Measurements from ENCODE around the gene RPS6KA3.
"Not testable (repeated sequence)": the region's sequence is repeated elsewhere in the genome, so short reads cannot be mapped to it uniquely, and the experiment has no call there.

RPS6KA3 gene

DNA sequence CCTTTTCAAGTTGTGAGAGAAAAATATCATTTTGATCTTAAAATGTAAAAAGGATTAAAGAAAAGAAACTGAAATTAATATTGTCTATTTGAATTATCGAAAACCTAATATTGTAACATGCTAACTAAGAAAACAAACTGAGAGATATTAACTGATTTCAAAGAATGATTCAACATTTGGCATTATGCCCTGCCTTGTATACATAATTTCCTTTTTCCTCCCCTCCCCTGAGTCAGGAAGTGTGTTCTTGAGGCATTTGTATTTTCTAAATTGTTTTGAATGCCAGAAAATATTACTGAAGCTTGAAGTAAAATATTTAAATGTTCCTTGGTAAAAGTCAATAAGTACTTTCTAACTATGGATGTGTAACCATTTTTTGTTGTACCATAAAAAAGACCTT, 49.4 kb downstream of the RPS6KA3 start:
- DNase-seq = no peak

DNA sequence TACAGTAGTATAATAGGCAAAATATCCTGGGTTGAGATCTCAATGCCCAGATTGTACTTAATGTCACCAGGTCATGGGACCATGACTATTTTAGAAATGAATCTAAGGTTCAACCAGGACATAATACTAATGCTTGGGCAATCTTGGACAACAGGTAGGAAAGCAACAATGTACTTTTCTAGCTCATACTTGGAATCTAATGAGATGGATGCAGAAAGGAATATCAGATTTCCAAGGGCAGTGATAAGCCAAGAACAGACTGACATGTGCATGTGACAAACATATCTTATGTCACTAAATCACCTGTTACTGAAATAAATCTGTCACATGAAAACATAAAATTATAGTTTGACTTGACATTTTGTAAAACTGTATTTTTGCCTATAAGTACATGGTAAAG, 51.1 kb downstream of the RPS6KA3 start:
- no peak for DNase-seq

DNA sequence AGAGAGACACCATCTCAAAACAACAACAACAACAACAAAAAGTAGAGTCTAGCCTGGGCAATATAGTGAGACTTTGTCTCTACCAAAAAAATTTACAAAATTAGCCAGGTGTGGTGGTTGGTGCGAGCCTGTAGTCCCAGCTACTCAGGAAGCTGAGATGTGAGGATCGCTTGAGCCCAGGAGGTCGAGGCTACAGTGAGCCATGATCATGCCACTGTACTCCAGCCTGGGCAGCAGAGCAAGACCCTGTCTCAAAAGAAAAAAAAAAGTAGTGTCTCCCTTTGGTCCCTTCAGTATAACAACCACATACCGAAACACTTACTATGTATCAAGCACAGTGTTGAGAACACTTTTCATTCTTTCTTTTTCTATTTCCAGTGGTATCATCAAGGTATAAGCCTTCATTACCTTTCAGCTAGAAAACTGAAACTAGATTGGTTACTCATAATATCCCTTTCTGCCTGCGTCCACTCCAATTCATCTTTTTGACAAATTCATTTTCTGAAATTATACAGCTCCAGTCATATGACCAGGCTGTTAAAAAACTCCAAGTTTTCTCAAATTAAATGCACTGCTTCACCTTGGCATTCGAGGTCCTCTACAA, 54.1 kb downstream of the RPS6KA3 start:
- no peak for DNase-seq

DNA sequence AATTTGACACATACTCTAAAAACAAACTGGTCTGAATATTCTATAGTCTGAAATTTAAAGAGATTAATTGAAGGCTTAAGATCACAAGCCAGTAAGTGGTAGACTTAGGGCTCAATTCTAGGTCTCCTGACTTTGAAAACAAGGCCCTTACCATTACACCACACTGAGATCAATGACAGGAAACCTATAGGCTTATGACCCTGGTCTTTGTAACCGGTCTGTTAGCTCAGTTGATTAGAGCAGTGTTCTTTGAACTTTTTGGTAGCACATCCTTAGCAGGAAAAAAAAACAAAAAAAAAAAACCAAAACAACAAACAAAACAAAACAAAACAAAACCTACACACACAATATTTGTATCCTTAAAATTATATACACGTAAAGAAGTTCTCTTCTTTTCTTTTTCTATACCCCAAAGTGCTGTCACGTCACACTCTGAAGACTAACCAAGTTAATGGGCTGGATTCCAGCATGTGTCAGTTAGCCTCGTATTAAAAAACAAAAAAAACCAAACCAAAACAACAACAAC, 55.4 kb downstream of the RPS6KA3 start:
- DNase-seq = no peak

DNA sequence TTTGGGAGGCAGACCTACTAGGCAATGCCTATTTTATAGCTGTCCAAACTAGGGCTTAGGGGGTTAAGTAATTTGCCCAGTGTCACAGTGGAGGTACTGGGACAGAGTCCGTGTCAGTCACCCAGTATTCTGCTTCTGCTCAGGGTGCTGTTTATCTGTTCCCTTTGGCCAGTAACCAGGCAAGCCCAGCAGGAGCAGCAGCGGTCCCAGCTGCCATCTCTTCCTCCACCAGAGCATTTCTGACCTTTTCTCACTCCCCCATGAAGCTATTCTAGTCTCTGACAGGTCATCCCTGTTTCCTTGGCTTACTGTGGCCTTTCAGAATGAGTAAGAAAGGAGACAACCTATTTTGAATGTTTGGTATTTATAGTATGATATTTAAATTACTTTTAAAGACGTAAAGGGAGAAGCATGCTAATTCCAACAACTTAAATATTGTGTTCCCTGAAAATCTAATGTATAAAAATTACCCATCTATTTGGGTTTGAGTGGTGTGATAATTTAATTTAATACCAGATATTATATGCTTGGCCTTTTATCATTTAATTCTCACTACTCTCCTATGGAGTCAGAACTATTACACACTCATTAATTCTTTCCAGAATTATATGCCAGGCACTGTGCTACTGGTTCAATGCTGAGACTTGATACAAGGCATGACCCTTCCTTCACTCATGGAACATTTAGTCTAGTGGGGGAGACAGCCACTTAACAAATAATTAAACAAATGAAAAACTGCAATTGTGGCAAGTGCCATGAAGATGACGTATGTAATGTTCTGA, 60.6 kb downstream of the RPS6KA3 start:
- no peak for DNase-seq

DNA sequence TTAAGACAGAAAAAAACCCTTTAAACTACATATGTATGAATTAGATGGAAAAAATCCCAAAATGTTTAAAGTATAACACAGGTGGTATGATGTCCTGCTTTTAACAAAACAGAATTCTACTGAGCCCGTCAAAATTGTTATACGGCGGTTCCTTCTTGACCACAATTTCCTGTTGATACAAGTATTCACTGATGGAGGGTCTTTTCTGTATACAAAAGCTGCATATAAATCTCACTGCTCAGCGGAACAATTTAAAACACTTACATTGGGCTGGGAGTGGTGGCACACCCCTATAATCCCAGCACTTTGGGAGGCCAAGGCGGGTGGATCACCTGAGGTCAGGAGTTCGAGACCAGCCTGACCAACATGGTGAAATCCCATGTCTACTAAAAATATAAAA, 62.4 kb downstream of the RPS6KA3 start:
- no peak for DNase-seq

DNA sequence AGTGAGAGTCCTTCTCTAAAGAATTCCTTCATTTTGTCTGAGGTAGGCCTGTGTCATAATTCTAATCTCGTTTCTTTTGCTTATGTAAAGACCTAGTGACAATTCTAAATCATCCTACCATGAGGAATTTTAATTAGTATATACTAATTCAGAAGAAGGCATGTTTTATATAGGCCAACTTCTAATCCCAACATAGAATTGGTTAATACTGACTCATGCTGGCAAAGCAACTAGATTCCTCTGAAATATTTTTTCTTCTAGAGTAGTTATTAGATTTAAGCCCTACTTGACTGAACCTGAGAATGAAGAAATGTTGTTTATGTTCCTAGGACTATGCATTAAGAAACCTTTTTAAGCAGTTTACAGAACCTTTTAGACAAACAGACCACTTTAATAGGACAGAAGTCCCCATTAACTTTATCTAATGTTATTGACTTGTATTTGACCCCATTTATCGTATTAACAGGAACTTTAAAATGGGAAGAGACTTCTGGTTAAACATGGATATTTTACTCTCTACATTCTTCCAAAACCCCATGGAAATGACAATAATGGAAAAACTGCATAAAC, 69.0 kb downstream of the RPS6KA3 start:
- DNase-seq = no peak

DNA sequence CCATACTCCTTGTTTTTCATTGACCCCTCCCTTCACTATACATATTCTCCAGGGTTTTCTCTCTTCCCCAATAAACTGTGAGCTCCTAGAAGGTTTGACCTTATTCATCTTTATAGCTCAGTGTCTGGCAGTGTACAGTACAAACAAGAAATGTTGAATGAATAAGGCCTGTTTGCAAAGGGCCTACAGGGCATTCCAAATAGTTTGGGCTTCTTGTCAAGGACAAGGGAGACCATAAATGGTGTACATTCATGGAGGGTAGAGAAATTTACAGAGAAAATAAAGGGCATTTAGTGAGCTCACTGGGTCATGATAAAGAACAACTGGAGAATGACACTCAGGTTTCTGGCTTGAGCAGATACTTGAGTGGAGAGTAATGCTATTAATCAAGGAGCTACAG, 77.5 kb downstream of the RPS6KA3 start:
- no peak for DNase-seq

DNA sequence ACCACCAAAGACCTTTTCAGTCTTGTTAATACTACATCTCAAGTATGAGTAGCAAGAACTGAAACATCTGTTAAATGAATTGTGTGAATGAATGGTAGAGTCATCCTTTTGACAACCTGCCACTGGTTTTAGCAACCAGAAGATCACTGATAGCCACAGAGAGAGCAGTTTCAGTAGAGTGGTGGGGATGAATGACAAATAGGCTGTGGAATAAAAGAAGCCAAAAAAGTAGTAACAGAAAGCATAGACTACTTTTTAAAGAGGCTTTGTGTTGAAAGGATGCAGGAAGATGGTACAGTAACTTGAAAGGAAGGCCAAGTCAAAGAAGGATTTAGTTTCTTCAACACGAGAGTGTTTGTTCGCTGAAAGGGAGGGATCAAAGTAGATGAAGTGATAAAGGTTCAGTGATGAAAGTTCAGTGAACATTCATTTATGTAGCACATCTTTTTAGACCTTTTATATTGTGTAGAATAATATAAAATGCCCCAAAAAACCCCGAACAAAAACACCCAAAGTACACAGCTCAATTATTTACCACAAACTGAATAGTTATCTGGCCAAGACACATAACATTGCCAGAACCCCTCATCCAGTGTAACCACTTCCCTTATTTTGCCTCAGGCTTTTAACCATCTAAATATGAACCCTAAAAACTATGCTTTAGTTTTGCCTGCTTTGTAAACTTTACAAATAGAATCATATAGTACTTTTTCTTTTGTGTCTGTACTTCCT, 84.9 kb downstream of the RPS6KA3 start:
- DNase-seq = no peak

DNA sequence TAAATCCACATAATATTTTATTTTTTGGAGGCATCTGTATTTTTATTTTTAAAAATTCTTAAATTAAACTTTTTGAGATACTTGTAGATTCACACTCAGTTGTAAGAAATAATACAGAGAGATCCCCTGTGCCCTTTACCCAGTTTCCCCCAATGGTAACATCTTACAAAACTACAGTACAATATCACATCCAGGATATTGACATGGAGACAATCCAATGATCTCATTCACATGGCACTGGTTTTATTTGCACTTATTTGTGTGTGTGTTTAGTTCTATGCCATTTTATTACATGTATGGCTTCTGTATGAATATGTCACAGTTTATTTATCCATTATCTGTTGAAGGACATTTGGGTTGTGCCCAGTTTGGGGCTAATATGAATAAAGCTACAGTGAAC, 89.6 kb downstream of the RPS6KA3 start:
- no peak for DNase-seq

DNA sequence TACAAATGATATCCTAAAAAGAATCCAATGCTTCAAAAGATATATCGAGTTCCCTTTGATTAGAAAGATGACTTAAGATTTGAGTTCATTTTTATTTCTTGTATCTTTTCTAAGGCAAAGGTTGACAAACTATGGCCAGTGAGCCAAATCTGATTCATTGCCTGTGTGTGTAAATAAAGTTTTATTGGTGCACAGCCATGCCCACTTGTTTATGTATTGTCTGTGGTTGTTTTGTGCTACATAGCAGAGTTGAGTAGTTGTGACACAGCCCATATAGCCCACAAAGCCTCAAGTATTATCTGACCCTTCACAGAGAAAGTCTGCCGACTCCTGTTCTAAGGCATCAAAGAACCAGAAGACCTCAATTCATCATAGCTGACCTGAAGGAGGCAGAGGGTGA, 92.9 kb downstream of the RPS6KA3 start:
- DNase-seq = no peak

DNA sequence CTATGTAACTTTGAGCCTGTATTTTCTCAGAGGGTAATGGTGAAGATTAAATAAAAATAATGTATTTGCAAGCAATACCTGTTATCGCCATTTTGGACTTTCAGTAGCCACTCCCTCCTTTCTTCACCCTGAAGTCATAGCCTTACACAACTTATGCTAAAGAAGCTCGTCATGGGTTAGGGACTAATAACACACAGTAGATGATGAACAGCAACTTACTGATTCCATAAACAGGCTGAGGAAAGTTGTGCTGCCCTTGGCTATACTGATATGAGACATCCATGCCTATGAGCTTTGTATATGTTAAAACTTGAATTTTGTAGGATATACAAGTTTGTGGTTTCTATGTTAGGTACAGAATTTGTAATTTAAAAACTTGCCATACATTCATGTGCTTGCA, 93.4 kb downstream of the RPS6KA3 start:
- DNase-seq = no peak

DNA sequence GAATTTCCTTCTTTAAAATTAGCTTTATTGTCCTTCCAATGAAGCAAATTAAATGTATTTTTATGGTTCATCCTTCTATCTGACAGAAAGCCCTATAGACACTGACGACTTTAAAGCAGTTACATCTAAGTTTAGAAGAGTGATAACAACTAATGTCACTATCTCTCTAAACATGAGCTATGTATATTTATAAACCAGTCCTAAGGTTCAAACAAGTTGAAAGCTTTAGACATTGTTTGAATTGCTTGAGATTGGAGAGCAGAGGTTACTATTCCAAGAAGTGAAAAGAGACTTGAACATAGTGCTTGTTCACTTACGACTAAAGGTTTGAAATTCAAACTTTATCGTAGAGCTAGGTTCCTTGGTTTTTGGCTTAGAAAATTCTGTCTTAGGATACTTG, 94.8 kb downstream of the RPS6KA3 start:
- DNase-seq = no peak

DNA sequence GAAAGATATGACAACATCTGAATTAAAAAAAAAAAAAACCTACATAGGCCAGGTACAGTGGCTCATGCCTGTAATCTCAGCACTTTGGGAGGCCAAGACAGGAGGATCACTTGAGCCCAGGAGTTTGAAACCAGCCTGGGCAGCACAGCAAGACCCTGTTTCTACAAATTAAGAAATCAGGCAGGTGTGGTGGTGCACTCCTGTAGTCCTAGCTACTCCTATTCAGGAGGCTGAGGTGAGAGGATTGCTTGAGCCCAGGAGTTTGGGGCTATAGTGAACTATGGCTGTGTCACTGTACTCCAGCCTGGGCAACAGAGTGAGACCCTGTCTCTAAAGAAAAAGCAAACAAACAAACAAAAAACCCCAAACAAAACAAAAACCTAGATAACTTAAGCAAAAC, 104.2 kb downstream of the RPS6KA3 start:
- not testable (repeated sequence) for DNase-seq

DNA sequence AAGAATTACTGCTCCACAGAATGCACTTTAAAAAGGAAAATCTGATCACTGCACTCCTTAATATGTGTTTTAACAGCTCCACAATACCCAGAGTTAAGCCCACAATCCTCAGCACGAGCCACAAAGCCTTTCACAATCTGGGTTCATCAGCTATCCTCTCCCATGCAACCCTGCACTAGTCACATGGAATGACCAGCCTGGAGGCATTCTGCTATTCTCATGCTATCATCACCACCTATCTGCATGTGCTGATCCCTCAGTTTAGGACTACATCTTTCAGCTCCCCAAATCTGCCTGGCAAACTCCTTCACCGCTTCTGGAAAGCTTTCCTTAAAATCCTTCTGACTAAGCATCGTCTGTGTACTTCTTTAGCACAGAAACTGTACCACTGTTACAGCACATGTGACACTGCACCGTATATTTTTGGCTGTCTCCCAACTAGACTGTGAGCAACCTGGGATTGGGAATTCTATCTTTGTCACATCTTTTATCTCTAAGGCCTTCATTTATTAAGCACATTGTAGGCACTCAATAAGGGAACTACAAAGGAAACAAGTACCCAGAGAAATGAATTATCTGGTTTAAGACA, 106.8 kb downstream of the RPS6KA3 start:
- no peak for DNase-seq

DNA sequence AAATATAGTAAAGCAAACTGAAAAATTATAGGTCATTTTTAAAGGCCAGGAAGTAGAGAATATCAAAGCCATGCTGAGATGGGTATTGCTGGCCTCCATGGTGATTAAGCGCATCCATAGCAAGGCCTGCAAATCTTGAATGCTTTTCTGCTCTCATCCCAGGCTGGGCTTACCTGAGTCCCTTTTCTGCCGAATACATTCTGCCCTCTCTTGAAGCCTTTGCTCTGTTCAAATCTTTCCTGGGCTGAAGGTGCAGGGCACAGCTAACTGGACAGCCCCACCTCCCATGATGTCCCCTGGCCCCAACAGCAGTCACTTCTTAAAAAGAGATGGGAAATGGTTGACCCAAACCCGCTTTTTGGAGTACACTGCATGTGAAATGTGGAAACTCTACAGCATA, 115.0 kb downstream of the RPS6KA3 start:
- no peak for DNase-seq

DNA sequence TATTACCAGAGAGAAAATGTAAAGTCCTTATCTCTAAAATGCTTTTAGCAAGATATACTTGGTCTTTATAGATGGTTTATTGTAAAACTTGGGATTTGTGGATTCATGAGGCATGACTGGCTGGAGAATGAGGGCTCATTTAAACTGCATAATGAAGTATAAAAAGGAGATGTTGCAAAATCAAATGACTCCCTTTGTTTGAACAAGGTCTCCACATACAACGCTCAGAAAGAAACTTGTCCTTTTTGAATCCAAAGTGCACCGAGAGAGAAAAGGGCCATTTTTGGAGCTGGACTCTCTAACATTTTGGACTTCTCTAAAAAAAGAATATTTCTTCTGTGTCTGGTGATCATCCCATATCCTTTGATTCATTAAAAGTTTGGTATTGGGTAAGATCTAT, 117.4 kb downstream of the RPS6KA3 start:
- no peak for DNase-seq

DNA sequence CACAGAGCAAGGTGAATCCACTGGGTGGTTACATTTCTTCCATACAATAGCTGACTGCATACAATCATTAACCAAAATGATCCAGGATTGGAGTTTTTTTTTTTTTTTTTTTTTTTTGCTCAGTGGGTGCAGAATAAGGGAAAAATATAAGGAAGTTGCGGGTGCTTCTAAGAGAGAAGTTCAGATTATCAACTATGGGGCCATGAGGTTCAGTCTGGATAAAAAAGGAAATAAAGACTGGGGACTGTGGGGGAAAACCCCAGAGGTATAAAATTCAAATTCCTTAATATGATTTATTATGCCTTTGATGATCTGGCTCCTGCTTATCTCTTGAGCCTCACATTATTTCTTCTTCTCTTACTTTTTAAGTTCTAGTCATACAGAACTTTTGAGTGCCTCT, 119.1 kb downstream of the RPS6KA3 start:
- no peak for DNase-seq

DNA sequence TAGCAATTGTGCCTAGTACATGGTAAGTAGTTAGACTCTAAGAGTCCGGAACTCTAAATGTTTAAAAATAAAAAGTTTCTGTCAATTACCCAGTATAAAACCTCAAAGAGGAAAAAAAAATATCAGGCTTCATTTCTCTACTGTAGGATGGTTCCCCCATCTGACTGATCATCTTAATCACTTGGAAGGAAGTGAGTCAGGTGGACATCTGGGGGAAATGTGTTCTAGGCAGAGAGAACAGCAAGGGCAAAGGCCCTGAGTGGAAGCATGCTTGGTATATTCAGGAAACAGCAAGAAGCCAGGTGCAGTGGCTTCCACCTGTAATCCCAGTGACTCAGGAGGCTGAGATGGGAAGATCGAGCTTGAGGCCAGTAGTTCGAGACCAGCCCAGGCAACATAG, 122.2 kb downstream of the RPS6KA3 start:
- DNase-seq = no peak

DNA sequence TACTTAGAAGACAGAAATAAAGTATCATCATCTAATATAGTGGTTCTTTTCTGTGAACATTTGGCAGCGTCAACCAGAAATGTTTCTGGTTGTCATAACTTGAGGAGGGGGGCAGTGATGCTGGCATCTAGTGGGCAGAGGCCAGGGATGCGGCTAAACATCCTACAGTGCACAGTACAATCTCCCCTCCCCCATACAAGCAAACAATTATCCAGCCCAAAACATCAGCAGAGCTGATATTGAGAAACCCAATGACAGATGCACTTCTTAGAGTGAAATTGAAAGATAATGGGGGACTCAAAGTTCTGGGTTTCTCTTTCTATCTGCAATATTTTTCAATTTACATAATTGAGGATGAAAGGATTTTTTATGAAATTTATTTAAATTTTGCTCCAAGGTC, 123.1 kb downstream of the RPS6KA3 start:
- no peak for DNase-seq

DNA sequence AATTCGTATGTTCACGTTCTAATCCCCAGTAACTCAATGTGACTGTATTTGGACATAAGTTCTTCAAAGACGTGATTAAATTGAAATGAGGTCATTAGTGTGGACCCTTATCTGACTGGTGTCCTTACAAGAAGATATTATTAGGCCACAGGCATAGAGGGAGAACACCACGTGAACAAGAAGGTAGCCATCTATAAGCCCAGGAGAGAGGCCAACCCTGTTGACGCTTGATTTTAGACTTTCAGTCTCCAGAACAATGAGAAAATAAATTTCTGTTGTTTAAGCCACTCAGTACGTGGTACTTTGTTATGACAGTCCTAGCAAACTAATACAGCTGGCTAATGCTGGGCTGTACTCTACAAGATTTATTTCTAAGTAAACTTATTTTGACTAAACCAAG, 123.6 kb downstream of the RPS6KA3 start:
- no peak for DNase-seq

DNA sequence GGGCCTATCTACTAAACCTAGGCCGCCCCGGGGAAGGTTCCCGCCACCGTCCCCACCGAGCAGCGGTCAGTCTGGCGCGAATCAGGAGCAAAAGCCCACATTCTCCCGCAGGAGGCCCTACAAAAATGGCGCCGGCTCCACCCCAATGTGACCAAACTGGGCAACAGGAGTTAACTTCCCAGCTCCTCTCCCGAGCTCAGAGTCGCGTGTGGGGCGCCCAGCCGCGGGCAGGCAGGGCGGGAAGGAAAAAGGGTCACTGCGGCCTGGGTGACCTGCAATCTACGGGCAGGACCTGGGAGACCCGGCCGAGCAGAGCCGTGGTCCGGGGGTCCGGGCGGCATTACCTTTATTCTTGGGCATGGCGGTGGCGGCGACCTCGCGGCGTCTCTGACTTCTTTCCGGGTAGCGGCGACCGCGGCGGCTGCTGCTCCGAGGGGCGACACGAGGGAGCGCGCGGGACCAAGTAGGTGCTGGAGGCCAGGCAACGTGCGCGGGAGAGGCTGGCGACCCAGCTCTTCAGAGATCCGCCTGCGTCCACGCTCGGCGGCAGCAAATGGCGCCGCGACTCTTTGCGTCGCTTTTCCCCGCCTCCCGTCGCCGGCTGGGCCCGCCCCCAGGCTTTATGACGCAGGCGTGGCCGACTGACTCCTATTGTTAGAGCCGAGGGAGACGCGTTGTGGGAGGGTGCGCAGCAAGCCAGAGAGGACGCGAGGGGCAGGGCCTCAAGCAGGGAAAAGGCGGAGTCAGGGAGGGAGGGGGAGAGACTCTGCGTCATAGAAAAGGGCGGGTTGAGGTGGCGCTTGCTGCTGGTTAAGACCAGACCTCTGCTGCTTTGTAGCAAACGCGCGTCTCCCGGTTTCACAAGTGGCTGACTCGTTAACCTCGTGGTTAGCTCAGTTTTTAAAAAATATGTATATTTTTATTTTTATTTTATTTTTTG, 125.2 kb downstream of the RPS6KA3 start, which contains the start of gene EIF1AX:
EIF1AX (minus strand) TSS at position 558 of the 940 bp plus-strand sequence; CDS start at position 360, 198 bp downstream.
- peak; percentile 74 for DNase-seq
